ENCODE measurements around the gene CACNA2D4.

Gene CACNA2D4

GRCh38 chr12:1767407-1768090 lies 150.9 kb downstream of the CACNA2D4 start:
- no peaks in the 10 kb centered on the region for H3K27me3 ChIP-seq
- H3K4me1 ChIP-seq: peaks cover 0 to 7% (median 2%) of the 10 kb centered on the region in 4 donors
- no peak for DNase-seq
- intact Hi-C loops (cut with DNase I; ENCODE audit: low total_unique reads): no loop called here
- no peak overlapping the region for H3K27ac ChIP-seq
- peaks cover 0 to 6% (median 0%) of the 10 kb centered on the region in 3 donors for H3K36me3 ChIP-seq
- TF ChIP-seq, protein P1, sequence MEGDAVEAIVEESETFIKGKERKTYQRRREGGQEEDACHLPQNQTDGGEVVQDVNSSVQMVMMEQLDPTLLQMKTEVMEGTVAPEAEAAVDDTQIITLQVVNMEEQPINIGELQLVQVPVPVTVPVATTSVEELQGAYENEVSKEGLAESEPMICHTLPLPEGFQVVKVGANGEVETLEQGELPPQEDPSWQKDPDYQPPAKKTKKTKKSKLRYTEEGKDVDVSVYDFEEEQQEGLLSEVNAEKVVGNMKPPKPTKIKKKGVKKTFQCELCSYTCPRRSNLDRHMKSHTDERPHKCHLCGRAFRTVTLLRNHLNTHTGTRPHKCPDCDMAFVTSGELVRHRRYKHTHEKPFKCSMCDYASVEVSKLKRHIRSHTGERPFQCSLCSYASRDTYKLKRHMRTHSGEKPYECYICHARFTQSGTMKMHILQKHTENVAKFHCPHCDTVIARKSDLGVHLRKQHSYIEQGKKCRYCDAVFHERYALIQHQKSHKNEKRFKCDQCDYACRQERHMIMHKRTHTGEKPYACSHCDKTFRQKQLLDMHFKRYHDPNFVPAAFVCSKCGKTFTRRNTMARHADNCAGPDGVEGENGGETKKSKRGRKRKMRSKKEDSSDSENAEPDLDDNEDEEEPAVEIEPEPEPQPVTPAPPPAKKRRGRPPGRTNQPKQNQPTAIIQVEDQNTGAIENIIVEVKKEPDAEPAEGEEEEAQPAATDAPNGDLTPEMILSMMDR (IDR thresholded peaks at IDR 0.05): no peak
- H3K4me3 ChIP-seq: no peak overlapping the region
- no peaks in the 10 kb centered on the region for H3K9me3 ChIP-seq

DNA sequence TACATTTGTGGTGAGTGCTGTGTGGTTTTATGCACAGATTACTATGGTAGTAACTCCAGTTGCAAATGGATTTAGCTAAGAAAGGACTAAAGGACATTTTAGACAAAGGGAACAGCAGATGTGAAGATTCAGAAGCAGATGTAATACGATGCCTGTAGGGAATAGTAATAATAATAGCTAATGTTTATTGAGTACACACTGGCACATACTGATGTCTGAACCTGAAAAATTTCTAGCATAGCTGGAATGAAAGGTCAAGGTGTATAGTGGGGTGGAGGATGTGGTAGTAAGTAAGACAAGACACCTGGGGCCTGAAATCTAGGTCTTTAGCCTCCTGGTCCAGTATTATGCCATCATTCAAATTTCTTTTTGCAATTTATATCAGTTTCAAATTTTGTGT lies 152.3 kb downstream of the CACNA2D4 start:
- Histone ChIP-seq H3K4me3 (no peak overlapping the region), H3K27me3 (no peaks in the 10 kb centered on the region), H3K36me3 (peaks cover 0 to 5% (median 0%) of the 10 kb centered on the region in 3 donors), H3K4me1 (peaks cover 0 to 7% (median 2%) of the 10 kb centered on the region in 4 donors), H3K9me3 (no peaks in the 10 kb centered on the region), H3K27ac (no peak overlapping the region)
- TF ChIP-seq, protein P1 (IDR thresholded peaks at IDR 0.05): no peak
- no peak for DNase-seq
- intact Hi-C loops (cut with DNase I; ENCODE audit: low total_unique reads): no loop called here

- TF ChIP-seq, protein P1 (IDR thresholded peaks at IDR 0.05): no peak
- H3K4me1 ChIP-seq: peaks cover 0 to 22% (median 2%) of the 10 kb centered on the region in 4 donors
- DNase-seq: no peak
- no peaks in the 10 kb centered on the region for H3K36me3 ChIP-seq
- H3K27ac ChIP-seq: no peak overlapping the region
- H3K9me3 ChIP-seq: no peaks in the 10 kb centered on the region
- intact Hi-C loops (cut with DNase I; ENCODE audit: low total_unique reads): no loop called here
- H3K4me3 ChIP-seq: no peak overlapping the region
- H3K27me3 ChIP-seq: no peaks in the 10 kb centered on the region
Measured at GRCh38 chr12:1763153-1763552, 155.3 kb downstream of the CACNA2D4 start.

- H3K4me3 ChIP-seq: no peak overlapping the region
Measured at GRCh38 chr12:1761857-1762256, 156.6 kb downstream of the CACNA2D4 start.

GRCh38 chr12:1760566-1761382 lies 157.7 kb downstream of the CACNA2D4 start:
- Histone ChIP-seq H3K27me3 (no peaks in the 10 kb centered on the region), H3K27ac (no peak overlapping the region), H3K4me1 (peaks cover 0 to 24% (median 1%) of the 10 kb centered on the region in 4 donors), H3K4me3 (no peak overlapping the region), H3K9me3 (no peaks in the 10 kb centered on the region), H3K36me3 (peaks cover 0 to 9% (median 4%) of the 10 kb centered on the region in 3 donors)
- TF ChIP-seq, protein P1 (IDR thresholded peaks at IDR 0.05): no peak
- DNase-seq: no peak
- intact Hi-C loops (cut with DNase I; ENCODE audit: low total_unique reads): no loop called here

More at GRCh38 chr12:1761857-1762256, 156.6 kb downstream of the CACNA2D4 start:
- TF ChIP-seq, protein P1 (IDR thresholded peaks at IDR 0.05): no peak
- Histone ChIP-seq H3K9me3 (no peaks in the 10 kb centered on the region), H3K36me3 (peaks cover 0 to 9% (median 0%) of the 10 kb centered on the region in 3 donors), H3K27me3 (no peaks in the 10 kb centered on the region), H3K4me1 (peaks cover 0 to 26% (median 3%) of the 10 kb centered on the region in 4 donors), H3K27ac (no peak overlapping the region)
- DNase-seq: no peak
- intact Hi-C loops (cut with DNase I; ENCODE audit: low total_unique reads): no loop called here
